Breast epithelium (tissue), 3 donors: ENCODE measurements around the gene GATA6.

ENCODE experiments used
- POLR2A ChIP-seq: fragments of 450-650 bp; IDR thresholded peaks from one replicate; pipeline ENCODE4 v1.6.1; 2016; ENCODE audit warnings: antibody characterized with exemption, mild to moderate bottlenecking, moderate library complexity
- TF ChIP-seq, protein P1 (sequence below), 3 donors: fragments of 450-650 bp; IDR thresholded peaks; one replicate each; pipeline ENCODE4 v1.5.1; 2016 to 2017; ENCODE audit warnings: antibody characterized with exemption in 3 of 3, mild to moderate bottlenecking in 3 of 3, moderate library complexity in 3 of 3

DNA sequence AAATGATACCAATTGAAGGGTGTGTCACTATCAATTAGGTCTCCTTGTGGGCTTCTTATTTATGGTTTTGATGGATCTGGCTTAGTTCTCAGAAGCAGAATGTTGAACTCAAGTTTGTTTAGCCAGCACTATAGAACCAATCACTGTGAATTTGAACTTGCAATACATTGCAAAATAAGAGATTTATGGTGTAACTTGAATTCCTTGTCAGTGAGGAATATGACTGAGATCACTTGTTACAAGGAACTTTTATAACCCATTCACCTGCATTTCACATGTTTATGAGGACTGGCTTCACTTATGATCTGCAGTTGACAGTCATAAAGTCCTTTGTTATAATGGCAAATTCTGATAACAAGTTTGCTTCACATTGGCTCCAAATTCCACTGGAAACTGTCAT, 9.8 kb downstream of the GATA6 start:
- TF ChIP-seq, protein P1, sequence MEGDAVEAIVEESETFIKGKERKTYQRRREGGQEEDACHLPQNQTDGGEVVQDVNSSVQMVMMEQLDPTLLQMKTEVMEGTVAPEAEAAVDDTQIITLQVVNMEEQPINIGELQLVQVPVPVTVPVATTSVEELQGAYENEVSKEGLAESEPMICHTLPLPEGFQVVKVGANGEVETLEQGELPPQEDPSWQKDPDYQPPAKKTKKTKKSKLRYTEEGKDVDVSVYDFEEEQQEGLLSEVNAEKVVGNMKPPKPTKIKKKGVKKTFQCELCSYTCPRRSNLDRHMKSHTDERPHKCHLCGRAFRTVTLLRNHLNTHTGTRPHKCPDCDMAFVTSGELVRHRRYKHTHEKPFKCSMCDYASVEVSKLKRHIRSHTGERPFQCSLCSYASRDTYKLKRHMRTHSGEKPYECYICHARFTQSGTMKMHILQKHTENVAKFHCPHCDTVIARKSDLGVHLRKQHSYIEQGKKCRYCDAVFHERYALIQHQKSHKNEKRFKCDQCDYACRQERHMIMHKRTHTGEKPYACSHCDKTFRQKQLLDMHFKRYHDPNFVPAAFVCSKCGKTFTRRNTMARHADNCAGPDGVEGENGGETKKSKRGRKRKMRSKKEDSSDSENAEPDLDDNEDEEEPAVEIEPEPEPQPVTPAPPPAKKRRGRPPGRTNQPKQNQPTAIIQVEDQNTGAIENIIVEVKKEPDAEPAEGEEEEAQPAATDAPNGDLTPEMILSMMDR (IDR thresholded peaks at IDR 0.05), result no peak
- TF ChIP-seq POLR2A, result no peak
